IPS-15b (cell line): ENCODE results near the gene RBM17.
A peak's percentile ranks its signal among the peaks of the same experiment; 100 is the strongest.
"Not testable (repeated sequence)": the region's sequence is repeated elsewhere in the genome, so short reads cannot be mapped to it uniquely, and the experiment has no call there.

ENCODE experiments used
- H3K27me3 ChIP-seq: one replicate; pipeline ENCODE4 v1.6.1; 2013; ENCODE audit warnings: low read length; ENCODE audit not compliant: control insufficient read depth, insufficient read depth
- H3K36me3 ChIP-seq: one replicate; pipeline ENCODE4 v1.6.1; 2013; ENCODE audit warnings: low read length; ENCODE audit not compliant: control insufficient read depth, insufficient read depth
- H3K4me1 ChIP-seq: one replicate; pipeline ENCODE4 v1.6.1; 2013; ENCODE audit warnings: mild to moderate bottlenecking, low read length; ENCODE audit not compliant: control insufficient read depth, insufficient read depth
- H3K4me3 ChIP-seq: one replicate; pipeline ENCODE4 v1.5.1; 2013; ENCODE audit warnings: low read depth, low read length
- H3K9ac ChIP-seq: one replicate; pipeline ENCODE4 v1.6.1; 2013; ENCODE audit warnings: low read depth, mild to moderate bottlenecking, low read length
- H3K9me3 ChIP-seq: one replicate; pipeline ENCODE4 v1.6.1; 2013; ENCODE audit warnings: mild to moderate bottlenecking, low read length; ENCODE audit not compliant: control insufficient read depth, insufficient read depth

Gene RBM17

GRCh38 chr10:6089334-6090219 lies 743 bp downstream of the RBM17 start:
- Histone ChIP-seq H3K4me1 (peaks cover 15% of the 10 kb centered on the region), H3K27me3 (no peaks in the 10 kb centered on the region), H3K9me3 (no peaks in the 10 kb centered on the region), H3K4me3 (peak overlapping the region; percentile 95), H3K9ac (peak overlapping the region; percentile 96), H3K36me3 (no peaks in the 10 kb centered on the region)

- no peak overlapping the region for H3K4me3 ChIP-seq
- H3K9ac ChIP-seq, result no peak overlapping the region
Observed at GRCh38 chr10:6091630-6092029, 2.8 kb downstream of the RBM17 start.

GRCh38 chr10:6092731-6093130 lies 3.9 kb downstream of the RBM17 start:
- Histone ChIP-seq H3K36me3 (no peaks in the 10 kb centered on the region), H3K9me3 (no peaks in the 10 kb centered on the region), H3K4me3 (no peak overlapping the region), H3K4me1 (peaks cover 23% of the 10 kb centered on the region), H3K9ac (no peak overlapping the region), H3K27me3 (no peaks in the 10 kb centered on the region)

More at GRCh38 chr10:6091630-6092029, 2.8 kb downstream of the RBM17 start:
- Histone ChIP-seq H3K36me3 (no peaks in the 10 kb centered on the region), H3K27me3 (no peaks in the 10 kb centered on the region), H3K4me1 (peaks cover 16% of the 10 kb centered on the region), H3K9me3 (no peaks in the 10 kb centered on the region)

DNA sequence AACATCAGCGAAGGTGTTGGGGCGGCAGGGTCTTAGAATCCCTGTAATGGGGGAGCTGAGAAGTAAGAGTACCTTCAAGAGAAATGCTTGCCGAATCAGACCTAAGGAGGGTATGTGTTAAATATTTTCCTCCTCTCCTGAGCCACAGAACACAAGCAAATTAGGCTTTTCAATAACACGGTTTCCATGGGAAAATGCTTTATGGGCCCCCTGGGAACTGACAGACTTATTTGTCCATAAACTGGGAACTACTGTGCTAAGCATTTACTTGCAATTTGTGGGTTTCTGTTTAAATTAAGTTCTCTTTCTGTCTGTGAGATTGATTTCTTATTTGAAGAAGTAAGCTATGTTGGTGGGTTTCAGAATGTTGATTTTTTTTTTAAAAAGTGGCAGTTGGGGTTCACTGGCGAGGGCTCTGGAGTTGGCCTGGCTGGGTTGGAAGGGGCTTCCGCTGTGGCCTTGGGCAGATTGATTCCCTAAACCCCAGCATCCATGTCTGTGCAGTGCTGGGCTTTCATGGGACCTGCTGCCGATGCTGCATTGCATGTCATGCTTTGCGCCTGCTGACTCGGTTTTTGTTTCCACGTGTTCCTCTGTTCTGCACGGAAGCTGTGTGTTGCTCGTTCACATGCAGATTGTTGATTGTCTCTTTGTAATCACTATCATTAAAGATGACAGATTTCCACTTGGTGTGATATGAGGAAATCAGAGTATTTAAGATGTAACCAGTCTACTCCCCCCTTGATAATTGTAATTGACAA lies 7.2 kb downstream of the RBM17 start:
- no peak overlapping the region for H3K9ac ChIP-seq
- peaks cover 27% of the 10 kb centered on the region for H3K4me1 ChIP-seq
- H3K9me3 ChIP-seq, result no peaks in the 10 kb centered on the region
- no peak overlapping the region for H3K4me3 ChIP-seq
- H3K36me3 ChIP-seq, result no peaks in the 10 kb centered on the region
- H3K27me3 ChIP-seq, result no peaks in the 10 kb centered on the region

DNA sequence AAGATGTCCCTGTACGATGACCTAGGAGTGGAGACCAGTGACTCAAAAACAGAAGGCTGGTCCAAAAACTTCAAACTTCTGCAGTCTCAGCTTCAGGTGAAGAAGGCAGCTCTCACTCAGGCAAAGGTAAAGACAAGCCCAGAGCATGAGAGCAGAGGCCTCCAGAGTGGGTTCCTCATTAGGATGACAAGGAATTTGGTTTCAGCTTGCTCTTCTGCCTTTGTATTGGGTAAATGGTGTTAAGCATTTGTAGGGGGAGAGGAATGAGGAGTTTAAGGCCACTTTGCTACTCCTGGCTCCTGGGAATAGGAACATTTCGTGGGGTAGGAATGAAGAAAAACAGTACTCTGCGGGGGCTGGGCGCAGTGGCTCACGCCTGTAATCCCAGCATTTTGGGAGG lies 8.2 kb downstream of the RBM17 start:
- H3K36me3 ChIP-seq, result peaks cover under 1% of the 10 kb centered on the region
- H3K4me1 ChIP-seq, result peaks cover 29% of the 10 kb centered on the region
- H3K4me3 ChIP-seq, result no peak overlapping the region
- no peak overlapping the region for H3K9ac ChIP-seq
- H3K27me3 ChIP-seq, result no peaks in the 10 kb centered on the region
- no peaks in the 10 kb centered on the region for H3K9me3 ChIP-seq

DNA sequence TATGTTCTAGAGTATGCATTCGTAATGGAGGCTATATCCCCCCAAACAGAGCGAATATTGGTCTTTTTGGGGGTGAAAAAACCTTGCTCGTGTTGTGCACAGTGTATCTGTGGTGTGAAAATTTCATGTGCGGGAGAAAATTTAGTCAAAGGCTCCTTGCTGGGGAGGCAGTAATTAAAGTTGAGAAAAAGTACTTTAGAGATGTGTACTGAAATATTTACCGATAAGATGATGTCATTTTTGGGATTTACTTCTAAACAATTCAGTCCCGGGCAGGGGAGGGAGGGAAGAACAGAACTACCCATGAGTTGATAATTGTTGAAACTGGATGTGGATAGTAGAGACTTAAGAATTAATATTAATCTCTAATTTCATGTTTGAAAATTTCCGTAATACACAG lies 9.3 kb downstream of the RBM17 start:
- H3K36me3 ChIP-seq, result peaks cover 6% of the 10 kb centered on the region
- no peak overlapping the region for H3K9ac ChIP-seq
- H3K4me1 ChIP-seq, result peaks cover 28% of the 10 kb centered on the region
- H3K27me3 ChIP-seq, result no peaks in the 10 kb centered on the region
- H3K4me3 ChIP-seq, result no peak overlapping the region
- H3K9me3 ChIP-seq, result no peaks in the 10 kb centered on the region

DNA sequence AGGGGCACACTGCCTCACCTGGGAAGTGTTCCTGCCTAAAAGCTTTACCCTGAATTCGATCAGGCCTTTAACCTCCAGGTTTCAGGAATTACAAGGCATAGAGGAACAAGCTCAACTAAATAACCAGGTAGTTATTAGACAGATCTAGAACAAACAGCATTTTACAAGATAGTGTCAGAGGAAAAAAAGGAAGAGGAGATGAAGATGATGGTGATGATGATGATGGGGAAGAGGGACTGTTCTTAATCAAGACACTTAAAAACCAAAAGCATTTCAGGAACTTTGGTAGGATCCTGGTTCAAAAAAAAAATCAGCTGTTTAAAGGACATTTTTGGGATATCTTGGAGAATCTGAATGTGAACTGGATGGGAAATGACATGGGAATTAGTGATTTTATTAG lies 11.5 kb downstream of the RBM17 start:
- H3K9ac ChIP-seq, result no peak overlapping the region
- H3K27me3 ChIP-seq, result no peaks in the 10 kb centered on the region
- H3K4me3 ChIP-seq, result no peak overlapping the region
- H3K9me3 ChIP-seq, result no peaks in the 10 kb centered on the region
- H3K36me3 ChIP-seq, result peaks cover 6% of the 10 kb centered on the region
- H3K4me1 ChIP-seq, result peaks cover 37% of the 10 kb centered on the region

DNA sequence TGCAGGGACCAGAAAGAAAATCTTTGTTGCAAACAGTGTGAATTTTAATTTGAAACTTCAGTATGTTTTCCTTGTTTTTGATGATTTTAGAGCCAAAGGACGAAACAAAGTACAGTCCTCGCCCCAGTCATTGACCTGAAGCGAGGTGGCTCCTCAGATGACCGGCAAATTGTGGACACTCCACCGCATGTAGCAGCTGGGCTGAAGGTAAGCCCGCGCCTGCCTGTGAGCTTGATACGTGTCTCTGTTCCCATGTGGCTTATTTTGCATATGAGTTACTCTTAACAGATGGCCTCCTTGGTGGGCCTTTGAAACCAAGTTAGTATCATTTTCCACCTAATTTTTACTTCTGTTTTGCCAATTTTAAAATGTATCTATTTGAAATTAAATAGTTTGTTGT lies 12.3 kb downstream of the RBM17 start:
- peaks cover 41% of the 10 kb centered on the region for H3K4me1 ChIP-seq
- H3K4me3 ChIP-seq, result no peak overlapping the region
- peaks cover 6% of the 10 kb centered on the region for H3K36me3 ChIP-seq
- H3K9ac ChIP-seq, result no peak overlapping the region
- no peaks in the 10 kb centered on the region for H3K27me3 ChIP-seq
- H3K9me3 ChIP-seq, result no peaks in the 10 kb centered on the region

GRCh38 chr10:6102128-6102527 lies 13.3 kb downstream of the RBM17 start:
- Histone ChIP-seq H3K9me3 (no peaks in the 10 kb centered on the region), H3K36me3 (peaks cover 6% of the 10 kb centered on the region), H3K27me3 (no peaks in the 10 kb centered on the region), H3K9ac (no peak overlapping the region), H3K4me1 (peaks cover 39% of the 10 kb centered on the region), H3K4me3 (no peak overlapping the region)

- H3K9me3 ChIP-seq, result no peaks in the 10 kb centered on the region
- H3K4me3 ChIP-seq, result no peak overlapping the region
- H3K9ac ChIP-seq, result no peak overlapping the region
- peaks cover 37% of the 10 kb centered on the region for H3K4me1 ChIP-seq
- no peaks in the 10 kb centered on the region for H3K27me3 ChIP-seq
- H3K36me3 ChIP-seq, result peaks cover 6% of the 10 kb centered on the region
Observed at GRCh38 chr10:6103591-6103990, 14.8 kb downstream of the RBM17 start.

DNA sequence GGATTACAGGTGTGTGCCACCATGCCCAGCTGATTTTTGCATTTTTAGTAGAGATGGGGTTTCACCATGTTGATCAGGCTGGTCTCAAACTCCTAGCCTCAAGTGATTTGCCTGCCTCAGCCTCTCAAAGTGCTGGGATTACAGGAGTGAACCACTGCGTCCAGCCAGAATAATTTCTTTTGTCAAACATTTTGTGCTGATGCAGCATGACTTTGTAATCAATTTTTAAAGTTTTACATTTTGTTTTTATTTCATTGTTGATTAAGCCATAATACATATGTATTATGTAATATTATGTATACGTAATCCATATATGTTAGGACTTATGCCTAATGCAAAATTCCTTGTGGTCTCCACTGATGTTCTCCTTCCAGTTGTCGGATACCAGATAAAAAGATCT lies 18.8 kb downstream of the RBM17 start:
- not testable (repeated sequence) for H3K27me3 ChIP-seq, H3K4me3 ChIP-seq, H3K9ac ChIP-seq, H3K9me3 ChIP-seq
- H3K4me1 ChIP-seq, result peaks cover 36% of the 10 kb centered on the region
- H3K36me3 ChIP-seq, result peaks cover 19% of the 10 kb centered on the region

DNA sequence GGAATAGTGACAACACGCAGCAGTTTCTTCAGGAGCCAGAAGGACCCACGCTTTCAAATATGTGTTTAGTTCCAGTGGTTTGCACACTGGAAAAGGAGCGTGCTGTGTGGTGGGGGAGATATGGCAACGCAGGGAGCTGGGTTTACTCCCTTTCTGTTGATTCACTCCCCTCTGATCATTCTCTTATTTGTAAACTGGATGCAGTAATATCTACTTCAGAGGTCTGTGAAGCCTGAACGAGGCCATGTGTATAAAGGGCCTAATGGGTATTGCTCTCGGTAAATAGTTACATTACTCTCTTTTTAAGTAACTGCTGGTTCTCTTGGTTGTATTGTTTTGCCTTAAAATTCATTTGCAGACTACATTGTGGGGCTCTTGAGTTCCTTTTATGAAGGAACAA lies 19.2 kb downstream of the RBM17 start:
- H3K27me3 ChIP-seq, result no peaks in the 10 kb centered on the region
- no peaks in the 10 kb centered on the region for H3K9me3 ChIP-seq
- no peak overlapping the region for H3K9ac ChIP-seq
- H3K4me3 ChIP-seq, result no peak overlapping the region
- H3K4me1 ChIP-seq, result peaks cover 36% of the 10 kb centered on the region
- peaks cover 22% of the 10 kb centered on the region for H3K36me3 ChIP-seq
